ENCODE data around the gene SLC9A9. TPM values are rescaled to one million over a fixed set of nuclear protein-coding genes. Genes with fewer than 3 reads are reported as not detected.

SLC9A9 gene
- total and polyA plus RNA-seq, 10 of the 15 experiments (the other 5 are each of a cell fraction or from before 2014, with no cell fraction given) = 3.5 to 14.2 (median 9.3) TPM

DNA sequence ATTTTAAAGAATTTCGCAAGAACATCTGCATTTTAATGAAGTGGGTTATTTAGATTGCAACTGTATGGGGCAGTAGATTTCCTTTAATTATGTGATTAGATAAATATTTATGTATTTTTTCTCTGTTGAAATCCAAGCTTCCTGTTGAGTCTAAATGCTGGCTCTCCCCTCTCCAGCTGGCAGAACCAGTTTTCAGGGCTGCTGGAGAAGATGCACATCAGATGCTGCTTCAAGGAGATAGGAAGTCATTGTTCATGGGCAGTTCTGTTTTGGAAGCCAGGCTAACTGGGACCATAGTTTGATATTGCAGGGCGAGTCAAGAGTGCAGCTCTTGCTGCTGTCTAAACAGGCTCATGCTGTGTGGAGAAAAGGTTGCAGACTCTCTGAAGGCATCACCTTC is 97.4 kb downstream of the SLC9A9 start:
- Histone ChIP-seq H4K20me1 (ENCODE audit: control insufficient read depth, insufficient read depth) (no peaks in the 10 kb centered on the region), H3K4me3 (no peak overlapping the region), H3K4me2 (ENCODE audit: control insufficient read depth, insufficient read depth) (no peak overlapping the region), H3K4me1 (ENCODE audit: control insufficient read depth, insufficient read depth, low read length) (peaks cover 6% of the 10 kb centered on the region; the same call in 1 of the 2 replicates), H2AFZ (ENCODE audit: control insufficient read depth, low read depth, low read length) (no peak overlapping the region), H3K36me3 (ENCODE audit: control insufficient read depth in 2 of 2, insufficient read depth in 2 of 2, low read length in 1 of 2) (no peaks in the 10 kb centered on the region), H3K27ac (ENCODE audit: control insufficient read depth, insufficient read depth) (no peak overlapping the region), H3K79me2 (ENCODE audit: control insufficient read depth, insufficient read depth, low read length) (no peaks in the 10 kb centered on the region), H3K9ac (ENCODE audit: control insufficient read depth, insufficient read depth, low read length) (no peak overlapping the region), H3K27me3 (replicated peaks in 1 of 2; ENCODE audit: control insufficient read depth in 2 of 2, insufficient read depth in 2 of 2, low read length in 1 of 2) (no peaks in the 10 kb centered on the region), H3K9me3 (replicated peaks; ENCODE audit: control insufficient read depth, insufficient read depth, low read length) (no peaks in the 10 kb centered on the region)
- ChIA-PET RAD21 (ENCODE audit: unreplicated experiment) (no interaction called here), POLR2A (no interaction called here), CTCF (no interaction called here), SMC1A (ENCODE audit: uncharacterized antibody, unreplicated experiment) (interaction anchor here (0.6 kb wide), 1 partner anchor 72 kb away, joined by 3 read pairs; no protein-coding TSS in a partner anchor)
- TF ChIP-seq SMC3 (IDR thresholded peaks at IDR 0.05; ENCODE audit: borderline replicate concordance, low read length) (no peak), CEBPB (IDR thresholded peaks at IDR 0.05; ENCODE audit: borderline replicate concordance in 1 of 2, low read depth in 2 of 2, low read length in 2 of 2) (no peak), BMI1 (IDR thresholded peaks at IDR 0.05; ENCODE audit: borderline replicate concordance) (no peak), ZNF384 (IDR thresholded peaks at IDR 0.05; ENCODE audit: borderline replicate concordance, low read depth, low read length) (no peak), EP300 (IDR thresholded peaks at IDR 0.05; ENCODE audit: borderline replicate concordance in 1 of 2, control insufficient read depth in 1 of 2, low read depth in 2 of 2, low read length in 2 of 2) (no peak)
- TF ChIP-seq, protein P1, sequence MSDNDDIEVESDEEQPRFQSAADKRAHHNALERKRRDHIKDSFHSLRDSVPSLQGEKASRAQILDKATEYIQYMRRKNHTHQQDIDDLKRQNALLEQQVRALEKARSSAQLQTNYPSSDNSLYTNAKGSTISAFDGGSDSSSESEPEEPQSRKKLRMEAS (IDR thresholded peaks at IDR 0.05; ENCODE audit: low read depth, low read length) = no peak
- TF ChIP-seq, protein P2, sequence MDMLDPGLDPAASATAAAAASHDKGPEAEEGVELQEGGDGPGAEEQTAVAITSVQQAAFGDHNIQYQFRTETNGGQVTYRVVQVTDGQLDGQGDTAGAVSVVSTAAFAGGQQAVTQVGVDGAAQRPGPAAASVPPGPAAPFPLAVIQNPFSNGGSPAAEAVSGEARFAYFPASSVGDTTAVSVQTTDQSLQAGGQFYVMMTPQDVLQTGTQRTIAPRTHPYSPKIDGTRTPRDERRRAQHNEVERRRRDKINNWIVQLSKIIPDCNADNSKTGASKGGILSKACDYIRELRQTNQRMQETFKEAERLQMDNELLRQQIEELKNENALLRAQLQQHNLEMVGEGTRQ (IDR thresholded peaks at IDR 0.05; ENCODE audit: borderline replicate concordance, low read depth, low read length) = no peak
- TF ChIP-seq, protein P3, sequence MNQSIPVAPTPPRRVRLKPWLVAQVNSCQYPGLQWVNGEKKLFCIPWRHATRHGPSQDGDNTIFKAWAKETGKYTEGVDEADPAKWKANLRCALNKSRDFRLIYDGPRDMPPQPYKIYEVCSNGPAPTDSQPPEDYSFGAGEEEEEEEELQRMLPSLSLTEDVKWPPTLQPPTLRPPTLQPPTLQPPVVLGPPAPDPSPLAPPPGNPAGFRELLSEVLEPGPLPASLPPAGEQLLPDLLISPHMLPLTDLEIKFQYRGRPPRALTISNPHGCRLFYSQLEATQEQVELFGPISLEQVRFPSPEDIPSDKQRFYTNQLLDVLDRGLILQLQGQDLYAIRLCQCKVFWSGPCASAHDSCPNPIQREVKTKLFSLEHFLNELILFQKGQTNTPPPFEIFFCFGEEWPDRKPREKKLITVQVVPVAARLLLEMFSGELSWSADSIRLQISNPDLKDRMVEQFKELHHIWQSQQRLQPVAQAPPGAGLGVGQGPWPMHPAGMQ (IDR thresholded peaks at IDR 0.05; ENCODE audit: borderline replicate concordance) = no peak
- no TSS peak for BruUV-seq (replicated peaks)
- no peak for DNase-seq (ENCODE audit: low read depth, low spot score)
- FAIRE-seq = peak; percentile 7
- intact Hi-C loops (cut with micrococcal nuclease; ENCODE audit: unreplicated experiment) (no loop called here), in situ Hi-C loops (cut with MboI) (no loop called here)
- no peak for ATAC-seq
- 81% methylated on average over 2 of the region's 2 CpGs for WGBS (ENCODE audit: insufficient coverage, insufficient replicate concordance, low lambda C conversion rate, missing lambda C conversion rate)
